Measurements from ENCODE around the gene AICDA. TPM values are rescaled to one million over a fixed set of nuclear protein-coding genes. Genes with fewer than 3 reads are reported as not detected.
A peak's percentile ranks its signal among the peaks of the same experiment; 100 is the strongest.

The AICDA gene
- polyA plus RNA-seq, 1 of the 3 experiments (the other 2 are of a cell fraction): not detected

- 27% methylated on average over 6 of the region's 6 CpGs for WGBS (ENCODE audit: low lambda C conversion rate)
- H4K20me1 ChIP-seq (ENCODE audit: insufficient read depth): no peaks in the 10 kb centered on the region
- no peak for DNase-seq
- H3K27me3 ChIP-seq (ENCODE audit: insufficient read depth): no peaks in the 10 kb centered on the region; the same call in 1 of the 2 replicates
- H3K36me3 ChIP-seq (replicated peaks in 1 of 2; ENCODE audit: control insufficient read depth in 1 of 2, insufficient read depth in 2 of 2, low read length in 1 of 2): no peaks in the 10 kb centered on the region
- 0 out of 4 replicates have a peak overlapping the region, but pooled peaks of 1 of the 2 experiments have one; percentile 7 for H3K4me3 ChIP-seq (ENCODE audit: low read depth in 2 of 2, low read length in 1 of 2)
- no peaks in the 10 kb centered on the region for H3K79me2 ChIP-seq (ENCODE audit: insufficient read depth)
- H3K4me1 ChIP-seq (ENCODE audit: control insufficient read depth in 1 of 2, insufficient read depth in 2 of 2, low read depth in 1 of 2, low read length in 1 of 2): no peaks in the 10 kb centered on the region
- ChIA-PET POLR2A (no interaction called here), CTCF (interaction anchor here (0.7 to 1.7 kb wide), 4 partner anchors 26 to 394 kb away, joined by 3 to 7 read pairs (median 4); no protein-coding TSS in a partner anchor)
- no peak overlapping the region for H3K9ac ChIP-seq
- peak overlapping the region; percentile 39 for H3K4me2 ChIP-seq
- TF ChIP-seq RAD21 (IDR thresholded peaks at IDR 0.05; ENCODE audit: low read length) (no peak), NRF1 (IDR thresholded peaks at IDR 0.05; ENCODE audit: low read depth, low read length) (peak; percentile 53)
- no peaks in the 10 kb centered on the region for H3F3A ChIP-seq (replicated peaks; ENCODE audit: insufficient read depth)
- no peaks in the 10 kb centered on the region for H3K9me3 ChIP-seq
- H3K9me2 ChIP-seq: no peaks in the 10 kb centered on the region
- peak overlapping the region; percentile 68 for H2AFZ ChIP-seq (ENCODE audit: low read depth)
- H3K27ac ChIP-seq (ENCODE audit: low read depth in 2 of 2, low read length in 1 of 2): no peak overlapping the region
These were observed 42.8 kb upstream of the AICDA start for GRCh38 chr12:8655421-8655820.

GRCh38 chr12:8648576-8649205, 36.0 kb upstream of the AICDA start:
- Histone ChIP-seq H3K9me3 (no peaks in the 10 kb centered on the region), H3F3A (replicated peaks; ENCODE audit: insufficient read depth) (no peaks in the 10 kb centered on the region), H2AFZ (ENCODE audit: low read depth) (no peak overlapping the region), H3K27me3 (ENCODE audit: insufficient read depth) (peaks cover 10% of the 10 kb centered on the region; the same call in 1 of the 2 replicates), H4K20me1 (ENCODE audit: insufficient read depth) (no peaks in the 10 kb centered on the region), H3K36me3 (replicated peaks in 1 of 2; ENCODE audit: control insufficient read depth in 1 of 2, insufficient read depth in 2 of 2, low read length in 1 of 2) (no peaks in the 10 kb centered on the region), H3K9me2 (no peaks in the 10 kb centered on the region), H3K4me3 (ENCODE audit: low read depth in 2 of 2, low read length in 1 of 2) (no peak overlapping the region), H3K4me1 (ENCODE audit: control insufficient read depth in 1 of 2, insufficient read depth in 2 of 2, low read depth in 1 of 2, low read length in 1 of 2) (no peaks in the 10 kb centered on the region), H3K4me2 (no peak overlapping the region), H3K27ac (ENCODE audit: low read depth in 2 of 2, low read length in 1 of 2) (no peak overlapping the region), H3K9ac (no peak overlapping the region), H3K79me2 (ENCODE audit: insufficient read depth) (no peaks in the 10 kb centered on the region)
- CTCF ChIA-PET: interaction anchor here (1.0 to 2.9 kb wide), 7 partner anchors 9 to 401 kb away, joined by 3 to 14 read pairs (median 6); no protein-coding TSS in a partner anchor
- WGBS (ENCODE audit: low lambda C conversion rate): 10% methylated on average over 8 of the region's 8 CpGs
- TF ChIP-seq NRF1 (IDR thresholded peaks at IDR 0.05; ENCODE audit: low read depth, low read length): no peak
- POLR2A ChIA-PET: no interaction called here
- DNase-seq: no peak

- TF ChIP-seq TEAD4 (IDR thresholded peaks at IDR 0.05; ENCODE audit: borderline replicate concordance, insufficient read depth) (no peak), RCOR1 (IDR thresholded peaks at IDR 0.05; ENCODE audit: low read length) (no peak), RAD21 (IDR thresholded peaks at IDR 0.05; ENCODE audit: low read length) (no peak), MAX (IDR thresholded peaks at IDR 0.05; ENCODE audit: low read depth) (no peak), FOXM1 (IDR thresholded peaks at IDR 0.05; ENCODE audit: low read depth) (no peak), USF2 (IDR thresholded peaks at IDR 0.05; ENCODE audit: borderline replicate concordance, low read depth, low read length) (no peak), SMC3 (IDR thresholded peaks at IDR 0.05; ENCODE audit: low read depth, low read length) (no peak)
- TF ChIP-seq, protein P1, sequence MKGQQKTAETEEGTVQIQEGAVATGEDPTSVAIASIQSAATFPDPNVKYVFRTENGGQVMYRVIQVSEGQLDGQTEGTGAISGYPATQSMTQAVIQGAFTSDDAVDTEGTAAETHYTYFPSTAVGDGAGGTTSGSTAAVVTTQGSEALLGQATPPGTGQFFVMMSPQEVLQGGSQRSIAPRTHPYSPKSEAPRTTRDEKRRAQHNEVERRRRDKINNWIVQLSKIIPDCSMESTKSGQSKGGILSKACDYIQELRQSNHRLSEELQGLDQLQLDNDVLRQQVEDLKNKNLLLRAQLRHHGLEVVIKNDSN (IDR thresholded peaks at IDR 0.05; ENCODE audit: borderline replicate concordance, low read depth): no peak
- Histone ChIP-seq H3K36me3 (replicated peaks in 1 of 2; ENCODE audit: control insufficient read depth in 1 of 2, insufficient read depth in 2 of 2, low read length in 1 of 2) (no peaks in the 10 kb centered on the region), H3K9ac (no peak overlapping the region), H2AFZ (ENCODE audit: low read depth) (no peak overlapping the region), H3K9me3 (no peaks in the 10 kb centered on the region), H3K79me2 (ENCODE audit: insufficient read depth) (no peaks in the 10 kb centered on the region), H4K20me1 (ENCODE audit: insufficient read depth) (no peaks in the 10 kb centered on the region), H3K4me3 (ENCODE audit: low read depth in 2 of 2, low read length in 1 of 2) (no peak overlapping the region), H3F3A (replicated peaks; ENCODE audit: insufficient read depth) (no peaks in the 10 kb centered on the region), H3K9me2 (no peaks in the 10 kb centered on the region), H3K27me3 (ENCODE audit: insufficient read depth) (peaks cover 13% of the 10 kb centered on the region; the same call in 1 of the 2 replicates), H3K4me2 (no peak overlapping the region), H3K27ac (ENCODE audit: low read depth in 2 of 2, low read length in 1 of 2) (no peak overlapping the region), H3K4me1 (ENCODE audit: control insufficient read depth in 1 of 2, insufficient read depth in 2 of 2, low read depth in 1 of 2, low read length in 1 of 2) (no peaks in the 10 kb centered on the region)
- POLR2A ChIA-PET: no interaction called here
- WGBS (ENCODE audit: low lambda C conversion rate): 40% methylated on average over 5 of the region's 5 CpGs
- no peak for DNase-seq
- CTCF ChIA-PET: interaction anchor here (1.0 to 2.9 kb wide), 7 partner anchors 9 to 401 kb away, joined by 3 to 14 read pairs (median 6); no protein-coding TSS in a partner anchor
These were observed 35.3 kb upstream of the AICDA start for GRCh38 chr12:8647968-8648367.
